ENCODE measurements around the gene HCST.
A peak's percentile ranks its signal among the peaks of the same experiment; 100 is the strongest.

The HCST gene

DNA sequence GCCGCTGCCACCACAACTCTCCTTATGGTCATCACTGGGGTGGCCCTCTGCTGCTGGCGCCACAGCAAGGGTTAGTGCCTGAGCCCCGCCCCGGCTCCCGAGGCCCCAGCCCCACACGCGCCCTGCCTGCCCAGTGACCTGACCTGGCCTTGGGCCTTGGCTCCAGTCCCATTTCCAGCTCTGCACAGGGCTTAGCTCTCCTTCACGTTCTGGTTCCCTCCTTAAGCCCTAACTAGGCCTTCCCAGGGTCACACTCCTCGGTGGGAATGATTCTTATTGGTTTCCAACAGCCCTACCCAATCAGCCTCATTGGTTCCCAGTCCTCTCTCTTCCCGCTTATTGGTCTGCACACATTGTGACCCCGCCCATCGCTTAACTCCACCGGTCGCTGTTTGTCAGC, 39.8 kb upstream of the HCST start:
- Histone ChIP-seq H2AFZ (ENCODE audit: low read depth) (no peak overlapping the region), H3K79me2 (ENCODE audit: insufficient read depth, low read depth) (no peaks in the 10 kb centered on the region), H3K36me3 (ENCODE audit: insufficient read depth) (no peaks in the 10 kb centered on the region), H4K20me1 (ENCODE audit: insufficient read depth) (no peaks in the 10 kb centered on the region), H3K27me3 (ENCODE audit: insufficient read depth, low read depth) (peaks cover 88% of the 10 kb centered on the region), H3K4me2 (no peak overlapping the region), H3K9ac (no peak overlapping the region), H3K27ac (no peak overlapping the region), H3K4me3 (IDR thresholded peaks at IDR 0.05; ENCODE audit: insufficient read depth, low read depth, low read length) (no peak overlapping the region), H3K4me1 (ENCODE audit: low read depth, poor library complexity, severe bottlenecking) (no peaks in the 10 kb centered on the region)
- TF ChIP-seq, protein P1, sequence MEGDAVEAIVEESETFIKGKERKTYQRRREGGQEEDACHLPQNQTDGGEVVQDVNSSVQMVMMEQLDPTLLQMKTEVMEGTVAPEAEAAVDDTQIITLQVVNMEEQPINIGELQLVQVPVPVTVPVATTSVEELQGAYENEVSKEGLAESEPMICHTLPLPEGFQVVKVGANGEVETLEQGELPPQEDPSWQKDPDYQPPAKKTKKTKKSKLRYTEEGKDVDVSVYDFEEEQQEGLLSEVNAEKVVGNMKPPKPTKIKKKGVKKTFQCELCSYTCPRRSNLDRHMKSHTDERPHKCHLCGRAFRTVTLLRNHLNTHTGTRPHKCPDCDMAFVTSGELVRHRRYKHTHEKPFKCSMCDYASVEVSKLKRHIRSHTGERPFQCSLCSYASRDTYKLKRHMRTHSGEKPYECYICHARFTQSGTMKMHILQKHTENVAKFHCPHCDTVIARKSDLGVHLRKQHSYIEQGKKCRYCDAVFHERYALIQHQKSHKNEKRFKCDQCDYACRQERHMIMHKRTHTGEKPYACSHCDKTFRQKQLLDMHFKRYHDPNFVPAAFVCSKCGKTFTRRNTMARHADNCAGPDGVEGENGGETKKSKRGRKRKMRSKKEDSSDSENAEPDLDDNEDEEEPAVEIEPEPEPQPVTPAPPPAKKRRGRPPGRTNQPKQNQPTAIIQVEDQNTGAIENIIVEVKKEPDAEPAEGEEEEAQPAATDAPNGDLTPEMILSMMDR (conservative IDR thresholded peaks at IDR 0.05; ENCODE audit: low read depth, low read length) = no peak

DNA sequence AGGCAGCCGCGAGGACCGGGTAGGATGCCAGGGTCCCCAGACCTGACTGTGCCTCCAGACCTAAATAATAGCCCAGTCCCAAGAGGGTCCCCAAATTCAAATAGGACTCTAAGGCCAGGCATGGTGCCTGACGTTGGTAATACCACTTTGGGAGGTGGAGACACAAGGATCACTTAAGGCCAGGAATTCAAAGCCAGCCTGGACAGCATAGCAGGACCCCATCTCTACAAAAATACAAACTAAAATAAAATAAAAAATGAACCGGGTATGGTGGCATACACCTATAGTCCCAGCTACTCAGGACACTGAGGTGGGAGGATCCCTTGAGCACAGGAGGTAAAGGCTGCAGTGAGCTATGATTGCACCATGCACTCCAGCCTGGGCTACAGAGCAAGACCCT, 39.3 kb upstream of the HCST start:
- H3K4me3 ChIP-seq (IDR thresholded peaks at IDR 0.05; ENCODE audit: insufficient read depth, low read depth, low read length) = no peak overlapping the region
- H4K20me1 ChIP-seq (ENCODE audit: insufficient read depth) = no peaks in the 10 kb centered on the region
- peaks cover 88% of the 10 kb centered on the region for H3K27me3 ChIP-seq (ENCODE audit: insufficient read depth, low read depth)
- H3K9ac ChIP-seq = no peak overlapping the region
- no peaks in the 10 kb centered on the region for H3K36me3 ChIP-seq (ENCODE audit: insufficient read depth)
- H3K4me1 ChIP-seq (ENCODE audit: low read depth, poor library complexity, severe bottlenecking) = no peaks in the 10 kb centered on the region
- H3K27ac ChIP-seq = no peak overlapping the region
- H3K4me2 ChIP-seq = no peak overlapping the region
- TF ChIP-seq, protein P1 (conservative IDR thresholded peaks at IDR 0.05; ENCODE audit: low read depth, low read length) = no peak
- no peak overlapping the region for H2AFZ ChIP-seq (ENCODE audit: low read depth)
- no peaks in the 10 kb centered on the region for H3K79me2 ChIP-seq (ENCODE audit: insufficient read depth, low read depth)

DNA sequence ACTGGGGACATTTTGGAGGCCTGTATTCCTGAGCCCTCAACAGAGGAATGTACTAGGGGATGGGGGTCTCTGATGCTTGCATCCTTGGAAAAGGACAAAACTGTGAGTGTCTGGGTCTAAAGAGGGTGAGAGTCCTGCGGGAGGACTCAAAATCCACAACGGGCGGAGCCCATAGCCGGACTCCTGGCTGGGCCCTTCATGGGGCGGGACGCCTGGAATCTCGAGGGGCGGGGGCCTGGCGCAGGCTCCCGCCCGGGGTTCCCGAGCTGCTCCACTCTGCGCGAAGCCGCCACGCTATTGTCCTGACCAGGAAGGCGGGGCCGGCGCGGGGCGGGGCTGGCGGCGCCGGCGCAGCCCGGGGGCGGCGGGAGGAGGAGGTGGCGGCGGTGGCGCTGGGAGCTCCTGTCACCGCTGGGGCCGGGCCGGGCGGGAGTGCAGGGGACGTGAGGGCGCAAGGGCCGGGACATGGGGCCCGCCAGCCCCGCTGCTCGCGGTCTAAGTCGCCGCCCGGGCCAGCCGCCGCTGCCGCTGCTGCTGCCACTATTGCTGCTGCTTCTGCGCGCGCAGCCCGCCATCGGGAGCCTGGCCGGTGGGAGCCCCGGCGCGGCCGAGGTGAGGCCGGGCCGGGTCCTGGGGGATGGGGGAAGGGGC, 34.0 kb upstream of the HCST start, which contains the start of gene APLP1:
TSS of gene APLP1 (plus strand) at position 403 of the 651 bp plus-strand sequence. CDS start at position 466, 63 bp downstream.
- Histone ChIP-seq H3K4me3 (IDR thresholded peaks at IDR 0.05; ENCODE audit: insufficient read depth, low read depth, low read length) (no peak within 1 kb of the TSS), H2AFZ (ENCODE audit: low read depth) (peak within 1 kb of the TSS; percentile 54), H3K79me2 (ENCODE audit: insufficient read depth, low read depth) (no peaks in the 10 kb centered on the region), H3K9ac (no peak within 1 kb of the TSS), H3K27ac (no peak within 1 kb of the TSS), H3K4me2 (peak within 1 kb of the TSS; percentile 24), H3K27me3 (ENCODE audit: insufficient read depth, low read depth) (peaks cover 59% of the 10 kb centered on the region), H3K36me3 (ENCODE audit: insufficient read depth) (no peaks in the 10 kb centered on the region), H4K20me1 (ENCODE audit: insufficient read depth) (no peaks in the 10 kb centered on the region), H3K4me1 (ENCODE audit: low read depth, poor library complexity, severe bottlenecking) (peaks cover 5% of the 10 kb centered on the region)
- TF ChIP-seq, protein P1 (conservative IDR thresholded peaks at IDR 0.05; ENCODE audit: low read depth, low read length) = no peak

DNA sequence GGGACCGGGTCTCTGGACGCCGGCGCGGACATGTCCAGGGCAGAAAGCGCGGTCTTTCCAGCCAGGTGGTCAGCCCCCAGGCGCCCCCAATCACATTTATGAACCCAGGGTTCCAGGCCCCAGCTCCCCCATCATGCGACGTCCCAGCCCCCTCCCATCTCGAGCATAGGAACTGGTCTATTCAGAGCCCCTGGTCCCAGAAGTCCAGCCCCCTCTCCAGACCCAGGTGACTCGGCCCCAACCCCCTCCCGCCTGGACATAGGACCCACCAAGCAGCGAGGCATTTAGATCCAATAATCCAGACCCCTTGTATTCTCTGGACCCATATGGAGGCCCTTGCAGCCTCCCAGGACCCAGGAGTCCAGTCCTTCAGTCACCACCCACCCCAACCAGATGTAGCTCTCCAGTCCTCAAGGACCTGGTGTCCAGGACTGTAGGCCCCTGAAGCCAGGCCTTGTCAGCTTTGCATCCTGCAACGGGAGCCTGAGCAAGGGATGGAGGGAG, 33.5 kb upstream of the HCST start:
- no peaks in the 10 kb centered on the region for H4K20me1 ChIP-seq (ENCODE audit: insufficient read depth)
- H2AFZ ChIP-seq (ENCODE audit: low read depth) = peak overlapping the region; percentile 54; the same call in 1 of the 2 replicates
- H3K79me2 ChIP-seq (ENCODE audit: insufficient read depth, low read depth) = no peaks in the 10 kb centered on the region
- H3K4me3 ChIP-seq (IDR thresholded peaks at IDR 0.05; ENCODE audit: insufficient read depth, low read depth, low read length) = no peak overlapping the region
- H3K9ac ChIP-seq = no peak overlapping the region
- no peak overlapping the region for H3K27ac ChIP-seq
- H3K27me3 ChIP-seq (ENCODE audit: insufficient read depth, low read depth) = peaks cover 56% of the 10 kb centered on the region
- H3K4me1 ChIP-seq (ENCODE audit: low read depth, poor library complexity, severe bottlenecking) = peaks cover 5% of the 10 kb centered on the region
- H3K36me3 ChIP-seq (ENCODE audit: insufficient read depth) = no peaks in the 10 kb centered on the region
- TF ChIP-seq, protein P1 (conservative IDR thresholded peaks at IDR 0.05; ENCODE audit: low read depth, low read length) = no peak
- peak overlapping the region; percentile 24 for H3K4me2 ChIP-seq

Measured in KMS-11 (cell line).